WTC11 (cell line): Measurements from ENCODE around the gene ZPLD1. TPM values are rescaled to one million over a fixed set of nuclear protein-coding genes. Genes with fewer than 3 reads are reported as not detected.

ENCODE experiments used
- ATAC-seq: fragments of 200-7000 bp; cut with Tn5 transposase; 2 replicates; pipeline ENCODE4 v1.10.0; 2021; ENCODE audit warnings: mild to moderate bottlenecking, moderate library complexity
- CTCF ChIA-PET: fragments of 300-600 bp; sonication (Branson Sonifier 250); formaldehyde crosslinking; loops from one replicate; lab custom pipeline; 2021; ENCODE audit warnings: antibody characterized with exemption; lab: Charles Lee
- POLR2A ChIA-PET: fragments of 350-600 bp; sonication (Branson Sonifier 250); formaldehyde crosslinking; loops from one replicate; lab custom pipeline; 2021; ENCODE audit warnings: antibody characterized with exemption; lab: Charles Lee
- DNase-seq: peaks from one replicate; pipeline ENCODE4 v3.0.0; 2021; ENCODE audit warnings: low spot score
- H3K27ac Mint-ChIP-seq: 2 replicates; pipeline ENCODE4 v1.8.0; 2021; ENCODE audit warnings: mixed read lengths
- H3K27me3 Mint-ChIP-seq: 2 replicates; pipeline ENCODE4 v1.8.0; 2021; ENCODE audit warnings: low read depth, mild to moderate bottlenecking, moderate library complexity, mixed read lengths
- H3K36me3 Mint-ChIP-seq: 2 replicates; pipeline ENCODE4 v1.8.0; 2021; ENCODE audit warnings: mixed read lengths
- H3K4me1 Mint-ChIP-seq: 2 replicates; pipeline ENCODE4 v1.8.0; 2022; ENCODE audit warnings: mixed read lengths
- H3K4me3 Mint-ChIP-seq: 2 replicates; pipeline ENCODE4 v1.8.0; 2021; ENCODE audit warnings: mild to moderate bottlenecking, moderate library complexity, mixed read lengths
- H3K9me3 Mint-ChIP-seq: 2 replicates; pipeline ENCODE4 v1.8.0; 2021; ENCODE audit warnings: mixed read lengths
- CBFB ChIP-seq: sonication (generic); formaldehyde crosslinking; IDR thresholded peaks from 2 replicates; pipeline ENCODE4 v1.8.1; 2022; ENCODE audit warnings: mild to moderate bottlenecking, low read depth, missing genetic modification reagents
- CDX4 ChIP-seq: fragments of 250-450 bp; sonication (Bioruptor Pico); IDR thresholded peaks from 2 replicates; pipeline ENCODE4 v1.9.0; 2021; ENCODE audit warnings: moderate library complexity, mild to moderate bottlenecking, inconsistent platforms, borderline replicate concordance
- CREB1 ChIP-seq: sonication (generic); formaldehyde crosslinking; IDR thresholded peaks from 2 replicates; pipeline ENCODE4 v1.8.0; 2023; ENCODE audit warnings: mild to moderate bottlenecking, missing genetic modification reagents
- FOXK1 ChIP-seq: sonication (generic); formaldehyde crosslinking; IDR thresholded peaks from 2 replicates; pipeline ENCODE4 v1.8.0; 2022; ENCODE audit warnings: mild to moderate bottlenecking, moderate library complexity, missing genetic modification reagents
- HMGA2 ChIP-seq: fragments of 250-450 bp; sonication (Bioruptor Pico); IDR thresholded peaks from 2 replicates; pipeline ENCODE4 v1.4.0; 2021; ENCODE audit warnings: mild to moderate bottlenecking, moderate library complexity
- IRF1 ChIP-seq: sonication (generic); formaldehyde crosslinking; IDR thresholded peaks from 2 replicates; pipeline ENCODE4 v1.8.0; 2023; ENCODE audit warnings: missing genetic modification reagents
- KAT7 ChIP-seq: sonication (generic); formaldehyde crosslinking; IDR thresholded peaks from 2 replicates; pipeline ENCODE4 v1.8.1; 2023; ENCODE audit warnings: missing genetic modification reagents, mild to moderate bottlenecking, borderline replicate concordance
- MYBL2 ChIP-seq: sonication (generic); formaldehyde crosslinking; IDR thresholded peaks from 2 replicates; pipeline ENCODE4 v1.8.1; 2023; ENCODE audit warnings: mild to moderate bottlenecking, moderate library complexity, missing genetic modification reagents
- RELA ChIP-seq: sonication (generic); formaldehyde crosslinking; IDR thresholded peaks from 2 replicates; pipeline ENCODE4 v1.8.1; 2022; ENCODE audit warnings: missing genetic modification reagents, mild to moderate bottlenecking, borderline replicate concordance
- ZNF138 ChIP-seq: sonication (generic); formaldehyde crosslinking; conservative IDR thresholded peaks from 2 replicates; pipeline ENCODE4 v1.8.1; 2022; ENCODE audit warnings: mild to moderate bottlenecking, moderate library complexity, missing genetic modification reagents
- ZNF263 ChIP-seq: sonication (generic); formaldehyde crosslinking; IDR thresholded peaks from 2 replicates; pipeline ENCODE4 v1.8.1; 2022; ENCODE audit warnings: low read depth, mild to moderate bottlenecking, moderate library complexity, missing genetic modification reagents
- ZNF416 ChIP-seq: fragments of 250-450 bp; sonication (Bioruptor Pico); IDR thresholded peaks from 2 replicates; pipeline ENCODE4 v1.9.0; 2021; ENCODE audit warnings: mild to moderate bottlenecking, inconsistent platforms
- total RNA-seq: library from RNA; stranded (reverse); gene quantifications from 3 replicates; pipeline ENCODE4 v1.2.3, GENCODE V29; 2021
- TF ChIP-seq, protein P1 (sequence below): fragments of 200-600 bp; IDR thresholded peaks from 2 replicates; pipeline ENCODE4 v1.8.0; 2022; ENCODE audit warnings: antibody characterized with exemption
- TF ChIP-seq, protein P2 (sequence below): sonication (generic); formaldehyde crosslinking; IDR thresholded peaks from 2 replicates; pipeline ENCODE4 v1.8.1; 2023; ENCODE audit warnings: mild to moderate bottlenecking, missing genetic modification reagents
- TF ChIP-seq, protein P3 (sequence below): sonication (generic); formaldehyde crosslinking; IDR thresholded peaks from 2 replicates; pipeline ENCODE4 v1.8.0; 2022; ENCODE audit warnings: mild to moderate bottlenecking, missing genetic modification reagents
- TF ChIP-seq, protein P4 (sequence below): fragments of 250-450 bp; sonication (Bioruptor Pico); IDR thresholded peaks from 2 replicates; pipeline ENCODE4 v1.9.0; 2021; ENCODE audit warnings: mild to moderate bottlenecking
- TF ChIP-seq, protein P5 (sequence below): sonication (generic); formaldehyde crosslinking; IDR thresholded peaks from 2 replicates; pipeline ENCODE4 v1.8.1; 2023; ENCODE audit warnings: mild to moderate bottlenecking, missing genetic modification reagents

The ZPLD1 gene
- total RNA-seq, 1 experiment from 2014 or later = not detected

GRCh38 chr3:102474207-102474606 is 39.4 kb downstream of the ZPLD1 start:
- ATAC-seq = no peak
- no peak for DNase-seq
- no peaks in the 10 kb centered on the region for H3K27me3 Mint-ChIP-seq
- TF ChIP-seq CREB1 (CRISPR knock-in tag) (no peak), ZNF416 (CRISPR knock-in tag) (no peak), MYBL2 (CRISPR knock-in tag) (no peak), KAT7 (no peak), HMGA2 (no peak)
- ChIA-PET POLR2A (interaction anchor here (0.7 kb wide), 1 partner anchor 56 kb away, joined by 3 read pairs; no protein-coding TSS in a partner anchor), CTCF (no interaction called here)
- H3K27ac Mint-ChIP-seq = no peak overlapping the region
- H3K4me3 Mint-ChIP-seq = no peak overlapping the region
- peaks cover 26% of the 10 kb centered on the region for H3K4me1 Mint-ChIP-seq
- H3K9me3 Mint-ChIP-seq = no peaks in the 10 kb centered on the region
- no peaks in the 10 kb centered on the region for H3K36me3 Mint-ChIP-seq

GRCh38 chr3:102476198-102476597 is 41.4 kb downstream of the ZPLD1 start:
- Mint-ChIP-seq H3K9me3 (no peaks in the 10 kb centered on the region), H3K27me3 (no peaks in the 10 kb centered on the region), H3K4me3 (no peak overlapping the region), H3K4me1 (peaks cover 38% of the 10 kb centered on the region), H3K36me3 (no peaks in the 10 kb centered on the region), H3K27ac (no peak overlapping the region)
- ChIA-PET CTCF (interaction anchor here (1.0 kb wide), 1 partner anchor 60 kb away, joined by 4 read pairs; no protein-coding TSS in a partner anchor), POLR2A (no interaction called here)
- ATAC-seq = no peak
- DNase-seq = no peak
- TF ChIP-seq ZNF138 (CRISPR knock-in tag) = no peak
- no peak for TF ChIP-seq MYBL2 (CRISPR knock-in tag)
- TF ChIP-seq, protein P1, sequence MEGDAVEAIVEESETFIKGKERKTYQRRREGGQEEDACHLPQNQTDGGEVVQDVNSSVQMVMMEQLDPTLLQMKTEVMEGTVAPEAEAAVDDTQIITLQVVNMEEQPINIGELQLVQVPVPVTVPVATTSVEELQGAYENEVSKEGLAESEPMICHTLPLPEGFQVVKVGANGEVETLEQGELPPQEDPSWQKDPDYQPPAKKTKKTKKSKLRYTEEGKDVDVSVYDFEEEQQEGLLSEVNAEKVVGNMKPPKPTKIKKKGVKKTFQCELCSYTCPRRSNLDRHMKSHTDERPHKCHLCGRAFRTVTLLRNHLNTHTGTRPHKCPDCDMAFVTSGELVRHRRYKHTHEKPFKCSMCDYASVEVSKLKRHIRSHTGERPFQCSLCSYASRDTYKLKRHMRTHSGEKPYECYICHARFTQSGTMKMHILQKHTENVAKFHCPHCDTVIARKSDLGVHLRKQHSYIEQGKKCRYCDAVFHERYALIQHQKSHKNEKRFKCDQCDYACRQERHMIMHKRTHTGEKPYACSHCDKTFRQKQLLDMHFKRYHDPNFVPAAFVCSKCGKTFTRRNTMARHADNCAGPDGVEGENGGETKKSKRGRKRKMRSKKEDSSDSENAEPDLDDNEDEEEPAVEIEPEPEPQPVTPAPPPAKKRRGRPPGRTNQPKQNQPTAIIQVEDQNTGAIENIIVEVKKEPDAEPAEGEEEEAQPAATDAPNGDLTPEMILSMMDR = no peak
- TF ChIP-seq, protein P2, sequence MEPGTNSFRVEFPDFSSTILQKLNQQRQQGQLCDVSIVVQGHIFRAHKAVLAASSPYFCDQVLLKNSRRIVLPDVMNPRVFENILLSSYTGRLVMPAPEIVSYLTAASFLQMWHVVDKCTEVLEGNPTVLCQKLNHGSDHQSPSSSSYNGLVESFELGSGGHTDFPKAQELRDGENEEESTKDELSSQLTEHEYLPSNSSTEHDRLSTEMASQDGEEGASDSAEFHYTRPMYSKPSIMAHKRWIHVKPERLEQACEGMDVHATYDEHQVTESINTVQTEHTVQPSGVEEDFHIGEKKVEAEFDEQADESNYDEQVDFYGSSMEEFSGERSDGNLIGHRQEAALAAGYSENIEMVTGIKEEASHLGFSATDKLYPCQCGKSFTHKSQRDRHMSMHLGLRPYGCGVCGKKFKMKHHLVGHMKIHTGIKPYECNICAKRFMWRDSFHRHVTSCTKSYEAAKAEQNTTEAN = no peak
- TF ChIP-seq, protein P3, sequence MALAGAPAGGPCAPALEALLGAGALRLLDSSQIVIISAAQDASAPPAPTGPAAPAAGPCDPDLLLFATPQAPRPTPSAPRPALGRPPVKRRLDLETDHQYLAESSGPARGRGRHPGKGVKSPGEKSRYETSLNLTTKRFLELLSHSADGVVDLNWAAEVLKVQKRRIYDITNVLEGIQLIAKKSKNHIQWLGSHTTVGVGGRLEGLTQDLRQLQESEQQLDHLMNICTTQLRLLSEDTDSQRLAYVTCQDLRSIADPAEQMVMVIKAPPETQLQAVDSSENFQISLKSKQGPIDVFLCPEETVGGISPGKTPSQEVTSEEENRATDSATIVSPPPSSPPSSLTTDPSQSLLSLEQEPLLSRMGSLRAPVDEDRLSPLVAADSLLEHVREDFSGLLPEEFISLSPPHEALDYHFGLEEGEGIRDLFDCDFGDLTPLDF (CRISPR knock-in tag) = no peak
- TF ChIP-seq FOXK1 (CRISPR knock-in tag) = no peak
- TF ChIP-seq, protein P4, sequence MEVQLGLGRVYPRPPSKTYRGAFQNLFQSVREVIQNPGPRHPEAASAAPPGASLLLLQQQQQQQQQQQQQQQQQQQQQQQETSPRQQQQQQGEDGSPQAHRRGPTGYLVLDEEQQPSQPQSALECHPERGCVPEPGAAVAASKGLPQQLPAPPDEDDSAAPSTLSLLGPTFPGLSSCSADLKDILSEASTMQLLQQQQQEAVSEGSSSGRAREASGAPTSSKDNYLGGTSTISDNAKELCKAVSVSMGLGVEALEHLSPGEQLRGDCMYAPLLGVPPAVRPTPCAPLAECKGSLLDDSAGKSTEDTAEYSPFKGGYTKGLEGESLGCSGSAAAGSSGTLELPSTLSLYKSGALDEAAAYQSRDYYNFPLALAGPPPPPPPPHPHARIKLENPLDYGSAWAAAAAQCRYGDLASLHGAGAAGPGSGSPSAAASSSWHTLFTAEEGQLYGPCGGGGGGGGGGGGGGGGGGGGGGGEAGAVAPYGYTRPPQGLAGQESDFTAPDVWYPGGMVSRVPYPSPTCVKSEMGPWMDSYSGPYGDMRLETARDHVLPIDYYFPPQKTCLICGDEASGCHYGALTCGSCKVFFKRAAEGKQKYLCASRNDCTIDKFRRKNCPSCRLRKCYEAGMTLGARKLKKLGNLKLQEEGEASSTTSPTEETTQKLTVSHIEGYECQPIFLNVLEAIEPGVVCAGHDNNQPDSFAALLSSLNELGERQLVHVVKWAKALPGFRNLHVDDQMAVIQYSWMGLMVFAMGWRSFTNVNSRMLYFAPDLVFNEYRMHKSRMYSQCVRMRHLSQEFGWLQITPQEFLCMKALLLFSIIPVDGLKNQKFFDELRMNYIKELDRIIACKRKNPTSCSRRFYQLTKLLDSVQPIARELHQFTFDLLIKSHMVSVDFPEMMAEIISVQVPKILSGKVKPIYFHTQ (CRISPR knock-in tag) = no peak
- TF ChIP-seq CDX4 (CRISPR knock-in tag) = no peak
- TF ChIP-seq, protein P5, sequence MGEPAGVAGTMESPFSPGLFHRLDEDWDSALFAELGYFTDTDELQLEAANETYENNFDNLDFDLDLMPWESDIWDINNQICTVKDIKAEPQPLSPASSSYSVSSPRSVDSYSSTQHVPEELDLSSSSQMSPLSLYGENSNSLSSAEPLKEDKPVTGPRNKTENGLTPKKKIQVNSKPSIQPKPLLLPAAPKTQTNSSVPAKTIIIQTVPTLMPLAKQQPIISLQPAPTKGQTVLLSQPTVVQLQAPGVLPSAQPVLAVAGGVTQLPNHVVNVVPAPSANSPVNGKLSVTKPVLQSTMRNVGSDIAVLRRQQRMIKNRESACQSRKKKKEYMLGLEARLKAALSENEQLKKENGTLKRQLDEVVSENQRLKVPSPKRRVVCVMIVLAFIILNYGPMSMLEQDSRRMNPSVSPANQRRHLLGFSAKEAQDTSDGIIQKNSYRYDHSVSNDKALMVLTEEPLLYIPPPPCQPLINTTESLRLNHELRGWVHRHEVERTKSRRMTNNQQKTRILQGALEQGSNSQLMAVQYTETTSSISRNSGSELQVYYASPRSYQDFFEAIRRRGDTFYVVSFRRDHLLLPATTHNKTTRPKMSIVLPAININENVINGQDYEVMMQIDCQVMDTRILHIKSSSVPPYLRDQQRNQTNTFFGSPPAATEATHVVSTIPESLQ (CRISPR knock-in tag) = no peak
- no peak for TF ChIP-seq RELA (CRISPR knock-in tag)
- no peak for TF ChIP-seq ZNF263 (CRISPR knock-in tag)
- TF ChIP-seq IRF1 (CRISPR knock-in tag) = no peak
- no peak for TF ChIP-seq CBFB (CRISPR knock-in tag)
